ENCODE measurements around the gene LINC01488.

Gene LINC01488

GRCh38 chr11:69523453-69523852 is 42.0 kb downstream of the LINC01488 start:
- peaks cover 4% of the 10 kb centered on the region for H3K4me1 ChIP-seq (ENCODE audit: control insufficient read depth, insufficient read depth, low read depth, low read length)
- no peak overlapping the region for H3K4ac ChIP-seq (ENCODE audit: low read depth in 1 of 2, low read length in 2 of 2)
- H2BK120ac ChIP-seq (ENCODE audit: low read depth, low read length): no peak overlapping the region
- 87% methylated on average over 3 of the region's 3 CpGs for WGBS
- H3K4me3 ChIP-seq (ENCODE audit: insufficient read depth in 1 of 2, low read depth in 1 of 2, low read length in 2 of 2): no peak overlapping the region
- peaks cover 0 to 42% of the 10 kb centered on the region in 2 experiments for H3K27me3 ChIP-seq (ENCODE audit: control insufficient read depth in 1 of 2, insufficient read depth in 1 of 2, low read length in 2 of 2)
- H3K18ac ChIP-seq (ENCODE audit: low read depth in 1 of 2, low read length in 2 of 2): no peak overlapping the region
- peaks cover 8% of the 10 kb centered on the region for H3K9me3 ChIP-seq (ENCODE audit: control insufficient read depth, low read length)
- no peak overlapping the region for H2BK5ac ChIP-seq (ENCODE audit: low read depth, low read length, poor library complexity, severe bottlenecking)
- H3K36me3 ChIP-seq (ENCODE audit: control insufficient read depth in 1 of 2, insufficient read depth in 2 of 2, low read depth in 1 of 2, low read length in 2 of 2): peaks cover 0 to 8% of the 10 kb centered on the region in 2 experiments
- H4K91ac ChIP-seq (ENCODE audit: low read length): no peak overlapping the region
- H3K79me1 ChIP-seq (replicated peaks; ENCODE audit: low read length, poor library complexity, severe bottlenecking): no peaks in the 10 kb centered on the region
- H3K23ac ChIP-seq (ENCODE audit: low read length in 2 of 2): no peak overlapping the region
- no peak overlapping the region for H2BK12ac ChIP-seq (ENCODE audit: low read length in 2 of 2)
- H4K8ac ChIP-seq (ENCODE audit: low read length): no peak overlapping the region
- no peak overlapping the region for H2AK5ac ChIP-seq (ENCODE audit: low read length, severe bottlenecking)
- no peak overlapping the region for H2AFZ ChIP-seq (ENCODE audit: low read depth, low read length)
- DNase-seq: no peak
- no peak overlapping the region for H3K14ac ChIP-seq (ENCODE audit: low read length in 2 of 2)
- no peak overlapping the region for H3K27ac ChIP-seq (ENCODE audit: low read length, poor library complexity, severe bottlenecking)
- H3K9ac ChIP-seq (ENCODE audit: low read length): no peak overlapping the region
- H2BK15ac ChIP-seq (ENCODE audit: low read depth, poor library complexity, severe bottlenecking): no peak overlapping the region
- H3K4me2 ChIP-seq (ENCODE audit: low read length, poor library complexity, severe bottlenecking): no peak overlapping the region

GRCh38 chr11:69524291-69524882 is 42.9 kb downstream of the LINC01488 start:
- Histone ChIP-seq H3K4me2 (ENCODE audit: low read length, poor library complexity, severe bottlenecking) (no peak overlapping the region), H2BK5ac (ENCODE audit: low read depth, low read length, poor library complexity, severe bottlenecking) (no peak overlapping the region), H3K14ac (ENCODE audit: low read length in 2 of 2) (no peak overlapping the region), H3K23ac (ENCODE audit: low read length in 2 of 2) (no peak overlapping the region), H4K8ac (ENCODE audit: low read length) (no peak overlapping the region), H3K9me3 (ENCODE audit: control insufficient read depth, low read length) (peaks cover 5% of the 10 kb centered on the region), H2BK120ac (ENCODE audit: low read depth, low read length) (no peak overlapping the region), H3K4ac (ENCODE audit: low read depth in 1 of 2, low read length in 2 of 2) (no peak overlapping the region), H3K27ac (ENCODE audit: low read length, poor library complexity, severe bottlenecking) (no peak overlapping the region), H3K27me3 (ENCODE audit: control insufficient read depth in 1 of 2, insufficient read depth in 1 of 2, low read length in 2 of 2) (peaks cover 2 to 38% of the 10 kb centered on the region in 2 experiments), H3K18ac (ENCODE audit: low read depth in 1 of 2, low read length in 2 of 2) (no peak overlapping the region), H2BK15ac (ENCODE audit: low read depth, poor library complexity, severe bottlenecking) (no peak overlapping the region), H3K9ac (ENCODE audit: low read length) (peak overlapping the region; percentile 31), H3K4me3 (ENCODE audit: insufficient read depth in 1 of 2, low read depth in 1 of 2, low read length in 2 of 2) (peak overlapping the region in 1 of 2 experiments; percentile 28), H3K4me1 (ENCODE audit: control insufficient read depth, insufficient read depth, low read depth, low read length) (peaks cover 4% of the 10 kb centered on the region), H4K91ac (ENCODE audit: low read length) (no peak overlapping the region), H3K79me1 (replicated peaks; ENCODE audit: low read length, poor library complexity, severe bottlenecking) (no peaks in the 10 kb centered on the region), H2AK5ac (ENCODE audit: low read length, severe bottlenecking) (no peak overlapping the region), H2AFZ (ENCODE audit: low read depth, low read length) (peak overlapping the region; percentile 20), H2BK12ac (ENCODE audit: low read length in 2 of 2) (peak overlapping the region in 1 of 2 experiments; percentile 15), H3K36me3 (ENCODE audit: control insufficient read depth in 1 of 2, insufficient read depth in 2 of 2, low read depth in 1 of 2, low read length in 2 of 2) (peaks cover 0 to 8% of the 10 kb centered on the region in 2 experiments)
- peak; percentile 18 for DNase-seq
- WGBS: 63% methylated on average over 13 of the region's 15 CpGs

- H2BK12ac ChIP-seq (ENCODE audit: low read length in 2 of 2): peak overlapping the region in 1 of 2 experiments; percentile 6
- WGBS: 90% methylated on average over 15 of the region's 15 CpGs
- H3K9ac ChIP-seq (ENCODE audit: low read length): no peak overlapping the region
- H3K9me3 ChIP-seq (ENCODE audit: control insufficient read depth, low read length): peaks cover 5% of the 10 kb centered on the region
- H3K27ac ChIP-seq (ENCODE audit: low read length, poor library complexity, severe bottlenecking): no peak overlapping the region
- no peak for DNase-seq
- no peak overlapping the region for H2AK5ac ChIP-seq (ENCODE audit: low read length, severe bottlenecking)
- no peak overlapping the region for H3K14ac ChIP-seq (ENCODE audit: low read length in 2 of 2)
- H3K4ac ChIP-seq (ENCODE audit: low read depth in 1 of 2, low read length in 2 of 2): peak overlapping the region in 1 of 2 experiments; percentile 10
- no peak overlapping the region for H3K18ac ChIP-seq (ENCODE audit: low read depth in 1 of 2, low read length in 2 of 2)
- no peak overlapping the region for H4K8ac ChIP-seq (ENCODE audit: low read length)
- peak overlapping the region; percentile 53 for H4K91ac ChIP-seq (ENCODE audit: low read length)
- H3K4me1 ChIP-seq (ENCODE audit: control insufficient read depth, insufficient read depth, low read depth, low read length): peaks cover 4% of the 10 kb centered on the region
- H3K23ac ChIP-seq (ENCODE audit: low read length in 2 of 2): no peak overlapping the region
- H2BK15ac ChIP-seq (ENCODE audit: low read depth, poor library complexity, severe bottlenecking): peak overlapping the region; percentile 3
- H3K36me3 ChIP-seq (ENCODE audit: control insufficient read depth in 1 of 2, insufficient read depth in 2 of 2, low read depth in 1 of 2, low read length in 2 of 2): peaks cover 0 to 8% of the 10 kb centered on the region in 2 experiments
- no peak overlapping the region for H3K4me2 ChIP-seq (ENCODE audit: low read length, poor library complexity, severe bottlenecking)
- no peak overlapping the region for H2BK120ac ChIP-seq (ENCODE audit: low read depth, low read length)
- peaks cover 4 to 41% of the 10 kb centered on the region in 2 experiments for H3K27me3 ChIP-seq (ENCODE audit: control insufficient read depth in 1 of 2, insufficient read depth in 1 of 2, low read length in 2 of 2)
- H3K79me1 ChIP-seq (replicated peaks; ENCODE audit: low read length, poor library complexity, severe bottlenecking): no peaks in the 10 kb centered on the region
- no peak overlapping the region for H2AFZ ChIP-seq (ENCODE audit: low read depth, low read length)
- H3K4me3 ChIP-seq (ENCODE audit: insufficient read depth in 1 of 2, low read depth in 1 of 2, low read length in 2 of 2): no peak overlapping the region
- no peak overlapping the region for H2BK5ac ChIP-seq (ENCODE audit: low read depth, low read length, poor library complexity, severe bottlenecking)
Measured at GRCh38 chr11:69524991-69525411, 43.5 kb downstream of the LINC01488 start.

- no peak overlapping the region for H3K4me2 ChIP-seq (ENCODE audit: low read length, poor library complexity, severe bottlenecking)
- WGBS: 88% methylated on average over 19 of the region's 19 CpGs
- H4K91ac ChIP-seq (ENCODE audit: low read length): peak overlapping the region; percentile 45
- peaks cover 0 to 8% of the 10 kb centered on the region in 2 experiments for H3K36me3 ChIP-seq (ENCODE audit: control insufficient read depth in 1 of 2, insufficient read depth in 2 of 2, low read depth in 1 of 2, low read length in 2 of 2)
- H3K4me1 ChIP-seq (ENCODE audit: control insufficient read depth, insufficient read depth, low read depth, low read length): peaks cover 4% of the 10 kb centered on the region
- no peak overlapping the region for H2BK15ac ChIP-seq (ENCODE audit: low read depth, poor library complexity, severe bottlenecking)
- H2BK120ac ChIP-seq (ENCODE audit: low read depth, low read length): no peak overlapping the region
- H2BK5ac ChIP-seq (ENCODE audit: low read depth, low read length, poor library complexity, severe bottlenecking): no peak overlapping the region
- peaks cover 9 to 44% of the 10 kb centered on the region in 2 experiments for H3K27me3 ChIP-seq (ENCODE audit: control insufficient read depth in 1 of 2, insufficient read depth in 1 of 2, low read length in 2 of 2)
- H3K23ac ChIP-seq (ENCODE audit: low read length in 2 of 2): no peak overlapping the region
- H3K18ac ChIP-seq (ENCODE audit: low read depth in 1 of 2, low read length in 2 of 2): no peak overlapping the region
- peak overlapping the region in 1 of 2 experiments; percentile 10 for H3K4ac ChIP-seq (ENCODE audit: low read depth in 1 of 2, low read length in 2 of 2)
- no peak overlapping the region for H2AK5ac ChIP-seq (ENCODE audit: low read length, severe bottlenecking)
- peaks cover 5% of the 10 kb centered on the region for H3K9me3 ChIP-seq (ENCODE audit: control insufficient read depth, low read length)
- peak overlapping the region in 1 of 2 experiments; percentile 11 for H2BK12ac ChIP-seq (ENCODE audit: low read length in 2 of 2)
- H4K8ac ChIP-seq (ENCODE audit: low read length): no peak overlapping the region
- H3K27ac ChIP-seq (ENCODE audit: low read length, poor library complexity, severe bottlenecking): no peak overlapping the region
- H3K79me1 ChIP-seq (replicated peaks; ENCODE audit: low read length, poor library complexity, severe bottlenecking): no peaks in the 10 kb centered on the region
- no peak overlapping the region for H3K14ac ChIP-seq (ENCODE audit: low read length in 2 of 2)
- DNase-seq: no peak
- no peak overlapping the region for H2AFZ ChIP-seq (ENCODE audit: low read depth, low read length)
- no peak overlapping the region for H3K4me3 ChIP-seq (ENCODE audit: insufficient read depth in 1 of 2, low read depth in 1 of 2, low read length in 2 of 2)
- H3K9ac ChIP-seq (ENCODE audit: low read length): no peak overlapping the region
Measured at GRCh38 chr11:69525516-69526452, 44.3 kb downstream of the LINC01488 start.
